Liver (tissue), 9 donors: ENCODE results near the gene RBMS2. TPM values are rescaled to one million over a fixed set of nuclear protein-coding genes. Genes with fewer than 3 reads are reported as not detected.
A peak's percentile ranks its signal among the peaks of the same experiment; 100 is the strongest.

Experiments
- DNase-seq: peaks from one replicate; pipeline ENCODE4 v3.0.0-alpha.2; 2017; ENCODE audit warnings: low spot score
- H3K27ac ChIP-seq, 2 donors: one replicate each; pipeline ENCODE4 v1.7.0; 2013; ENCODE audit warnings: inconsistent platforms in 2 of 2, low read length in 2 of 2, control low read depth in 1 of 2, low read depth in 1 of 2, mild to moderate bottlenecking in 1 of 2
- H3K27me3 ChIP-seq, 4 donors: one replicate each; pipeline versions ENCODE4 v1.6.1 to v1.7.0; 2013; ENCODE audit warnings: low read length in 3 of 4, inconsistent platforms in 1 of 4, mild to moderate bottlenecking in 1 of 4, moderate library complexity in 1 of 4; ENCODE audit not compliant: control insufficient read depth in 4 of 4, insufficient read depth in 4 of 4
- H3K36me3 ChIP-seq, 4 donors: one replicate each; pipeline versions ENCODE4 v1.6.1 to v1.7.0; 2013; ENCODE audit warnings: low read length in 3 of 4, mild to moderate bottlenecking in 3 of 4, low read depth in 1 of 4, moderate library complexity in 1 of 4; ENCODE audit not compliant: control insufficient read depth in 4 of 4, insufficient read depth in 3 of 4
- H3K4me1 ChIP-seq, 4 donors: one replicate each; pipeline versions ENCODE4 v1.6.1 to v1.7.0; 2013; ENCODE audit warnings: low read length in 3 of 4, mild to moderate bottlenecking in 3 of 4, moderate library complexity in 1 of 4; ENCODE audit not compliant: control insufficient read depth in 4 of 4, insufficient read depth in 4 of 4
- H3K4me3 ChIP-seq, 3 donors: one replicate each; pipeline versions ENCODE4 v1.6.1 to v1.7.0; 2013; ENCODE audit warnings: low read length in 3 of 3, control low read depth in 1 of 3, low read depth in 1 of 3, mild to moderate bottlenecking in 1 of 3
- H3K9ac ChIP-seq, 2 donors: one replicate each; pipeline ENCODE4 v1.7.0; 2013; ENCODE audit warnings: low read length in 2 of 2, mild to moderate bottlenecking in 2 of 2, moderate library complexity in 2 of 2, control low read depth in 1 of 2, low read depth in 1 of 2
- H3K9me3 ChIP-seq, 4 donors: one replicate each; pipeline versions ENCODE4 v1.6.1 to v1.7.0; 2013; ENCODE audit warnings: low read length in 3 of 4; ENCODE audit not compliant: control insufficient read depth in 4 of 4
- ATF3 ChIP-seq: IDR thresholded peaks from 2 replicates; pipeline ENCODE4 v1.6.1; 2016; ENCODE audit warnings: antibody characterized with exemption
- FOXA1 ChIP-seq: IDR thresholded peaks from 2 replicates; pipeline ENCODE4 v1.6.1; 2016; ENCODE audit warnings: antibody characterized with exemption
- FOXA2 ChIP-seq: IDR thresholded peaks from 2 replicates; pipeline ENCODE4 v1.6.1; 2016; ENCODE audit warnings: antibody characterized with exemption
- HNF4G ChIP-seq: IDR thresholded peaks from 2 replicates; pipeline ENCODE4 v1.6.1; 2016; ENCODE audit warnings: antibody characterized with exemption
- JUND ChIP-seq, 2 donors: IDR thresholded peaks; 2 replicates each; pipeline ENCODE4 v1.6.1; 2016; ENCODE audit warnings: antibody characterized with exemption in 2 of 2
- RAD21 ChIP-seq, 2 donors: IDR thresholded peaks; 2 replicates each; pipeline ENCODE4 v1.6.1; 2016; ENCODE audit warnings: antibody characterized with exemption in 2 of 2, mild to moderate bottlenecking in 2 of 2
- REST ChIP-seq: IDR thresholded peaks from 2 replicates; pipeline ENCODE4 v1.6.1; 2016; ENCODE audit warnings: antibody characterized with exemption, mild to moderate bottlenecking
- RXRA ChIP-seq, 2 donors: IDR thresholded peaks; 2 replicates each; pipeline ENCODE4 v1.6.1; 2017 to 2018; ENCODE audit warnings: antibody characterized with exemption in 2 of 2, mild to moderate bottlenecking in 1 of 2
- SP1 ChIP-seq: IDR thresholded peaks from 2 replicates; pipeline ENCODE4 v1.6.1; 2018; ENCODE audit warnings: antibody characterized with exemption, mild to moderate bottlenecking
- TAF1 ChIP-seq: conservative IDR thresholded peaks from 2 replicates; pipeline ENCODE4 v1.6.1; 2016; ENCODE audit warnings: antibody characterized with exemption, mild to moderate bottlenecking
- YY1 ChIP-seq: IDR thresholded peaks from 2 replicates; pipeline ENCODE4 v1.6.1; 2016; ENCODE audit warnings: antibody characterized with exemption, mild to moderate bottlenecking
- ZBTB33 ChIP-seq: IDR thresholded peaks from 2 replicates; pipeline ENCODE4 v1.6.1; 2016; ENCODE audit warnings: antibody characterized with exemption
- WGBS: extraction: QIAGEN DNeasy Blood & Tissue Kit; methylation state at CpG from one replicate; pipeline ENCODE4 v1.1.7; 2013; 5-methylcytosine and 5-hydroxymethylcytosine counted together
- polyA plus RNA-seq, 2 donors: library from polyadenylated mRNA; stranded (reverse) in 1 of 2; unstranded in 1 of 2; fragments of 200-250 nt in 1 of 2; fragments of >200 nt in 1 of 2; fragmentation: Nextera tagmentation in 1 of 2; extraction: Ambion mirVana in 1 of 2; gene quantifications; one replicate each; pipeline versions ENCODE4 v1.2.1 to v1.2.3, GENCODE V29; 2013 to 2015
- total RNA-seq, 2 donors: library from RNA; depleted of rRNA; stranded (reverse); fragments of >200 nt; gene quantifications; one replicate each; pipeline ENCODE4 v1.2.3, GENCODE V29; 2014
- TF ChIP-seq, protein P1 (sequence below): IDR thresholded peaks from 2 replicates; pipeline ENCODE4 v1.6.1; 2016; ENCODE audit warnings: antibody characterized with exemption
- TF ChIP-seq, protein P2 (sequence below): fragments of 150-350 bp; IDR thresholded peaks from 2 replicates; pipeline ENCODE4 v1.5.1; 2017; ENCODE audit warnings: improper control_type of control experiment, low read depth, low read length; ENCODE audit not compliant: missing input control
- donor health status: healthy.
- donor health status: healthy.
- donor health status: healthy.
- donor health status: healthy.
- donor health status: healthy.

The RBMS2 gene
- total and polyA plus RNA-seq, 4 donors = 1.2 to 3.8 (median 1.8) TPM

- no peak for TF ChIP-seq REST
Observed at GRCh38 chr12:56630180-56630632, 108.6 kb downstream of the RBMS2 start, which contains the start of gene BAZ2A (continued).

GRCh38 chr12:56631790-56632700 is 110.4 kb downstream of the RBMS2 start:
- H3K4me3 ChIP-seq = peak overlapping the region in 1 of 3 donors; percentile 9
- no peaks in the 10 kb centered on the region for H3K36me3 ChIP-seq
- 16% methylated on average over 13 of the region's 13 CpGs for WGBS
- H3K27ac ChIP-seq = peak overlapping the region; percentile 57 to 62
- peaks cover 14 to 71% (median 57%) of the 10 kb centered on the region in 4 donors for H3K4me1 ChIP-seq
- no peak for TF ChIP-seq JUND (IDR thresholded peaks at IDR 0.05)
- TF ChIP-seq FOXA2 = no peak
- TF ChIP-seq RXRA (IDR thresholded peaks at IDR 0.05) = no peak
- TF ChIP-seq YY1 = no peak
- no peak for TF ChIP-seq SP1
- TF ChIP-seq RAD21 (IDR thresholded peaks at IDR 0.05) = no peak
- TF ChIP-seq, protein P1, sequence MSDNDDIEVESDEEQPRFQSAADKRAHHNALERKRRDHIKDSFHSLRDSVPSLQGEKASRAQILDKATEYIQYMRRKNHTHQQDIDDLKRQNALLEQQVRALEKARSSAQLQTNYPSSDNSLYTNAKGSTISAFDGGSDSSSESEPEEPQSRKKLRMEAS = no peak
- no peak for TF ChIP-seq FOXA1
- TF ChIP-seq ZBTB33 = no peak
- no peak for TF ChIP-seq ATF3
- TF ChIP-seq TAF1 = no peak
- TF ChIP-seq, protein P2, sequence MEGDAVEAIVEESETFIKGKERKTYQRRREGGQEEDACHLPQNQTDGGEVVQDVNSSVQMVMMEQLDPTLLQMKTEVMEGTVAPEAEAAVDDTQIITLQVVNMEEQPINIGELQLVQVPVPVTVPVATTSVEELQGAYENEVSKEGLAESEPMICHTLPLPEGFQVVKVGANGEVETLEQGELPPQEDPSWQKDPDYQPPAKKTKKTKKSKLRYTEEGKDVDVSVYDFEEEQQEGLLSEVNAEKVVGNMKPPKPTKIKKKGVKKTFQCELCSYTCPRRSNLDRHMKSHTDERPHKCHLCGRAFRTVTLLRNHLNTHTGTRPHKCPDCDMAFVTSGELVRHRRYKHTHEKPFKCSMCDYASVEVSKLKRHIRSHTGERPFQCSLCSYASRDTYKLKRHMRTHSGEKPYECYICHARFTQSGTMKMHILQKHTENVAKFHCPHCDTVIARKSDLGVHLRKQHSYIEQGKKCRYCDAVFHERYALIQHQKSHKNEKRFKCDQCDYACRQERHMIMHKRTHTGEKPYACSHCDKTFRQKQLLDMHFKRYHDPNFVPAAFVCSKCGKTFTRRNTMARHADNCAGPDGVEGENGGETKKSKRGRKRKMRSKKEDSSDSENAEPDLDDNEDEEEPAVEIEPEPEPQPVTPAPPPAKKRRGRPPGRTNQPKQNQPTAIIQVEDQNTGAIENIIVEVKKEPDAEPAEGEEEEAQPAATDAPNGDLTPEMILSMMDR = no peak
- no peak for TF ChIP-seq REST
- no peak for TF ChIP-seq HNF4G
- DNase-seq = peak; percentile 85
- no peaks in the 10 kb centered on the region for H3K27me3 ChIP-seq
- H3K9ac ChIP-seq = no peak overlapping the region
- no peaks in the 10 kb centered on the region for H3K9me3 ChIP-seq
